Small intestine (tissue), 7 donors: ENCODE data around the gene MCF2L. TPM values are rescaled to one million over a fixed set of nuclear protein-coding genes. Genes with fewer than 3 reads are reported as not detected.
"Not testable (repeated sequence)": the region's sequence is repeated elsewhere in the genome, so short reads cannot be mapped to it uniquely, and the experiment has no call there.

Experiments
- DNase-seq, 2 donors: peaks; one replicate each; pipeline versions ENCODE4 v3.0.0 to v3.0.0-alpha.2; 2013
- FAIRE-seq: peaks from 2 replicates; lab custom pipeline; 2012; peaks lifted over from hg19 to GRCh38; lab: Jason Lieb, UNC
- H3K27ac ChIP-seq, 3 donors: one replicate each; pipeline ENCODE4 v1.5.1; 2013; ENCODE audit warnings: low read length in 2 of 3, mild to moderate bottlenecking in 2 of 3, control low read depth in 1 of 3, inconsistent platforms in 1 of 3, low read depth in 1 of 3, moderate library complexity in 1 of 3
- H3K27me3 ChIP-seq, 3 donors: one replicate each; pipeline ENCODE4 v1.6.1; 2013; ENCODE audit warnings: low read length in 3 of 3, inconsistent platforms in 1 of 3; ENCODE audit not compliant: control insufficient read depth in 3 of 3, insufficient read depth in 3 of 3
- H3K36me3 ChIP-seq, 3 donors: one replicate each; pipeline ENCODE4 v1.6.1; 2013; ENCODE audit warnings: low read length in 3 of 3, inconsistent platforms in 1 of 3, low read depth in 1 of 3, mild to moderate bottlenecking in 1 of 3, moderate library complexity in 1 of 3; ENCODE audit not compliant: control insufficient read depth in 3 of 3, insufficient read depth in 2 of 3
- H3K4me1 ChIP-seq, 3 donors: one replicate each; pipeline ENCODE4 v1.6.1; 2013; ENCODE audit warnings: low read length in 2 of 3, inconsistent platforms in 1 of 3, low read depth in 1 of 3, mild to moderate bottlenecking in 1 of 3, moderate library complexity in 1 of 3; ENCODE audit not compliant: control insufficient read depth in 3 of 3, insufficient read depth in 2 of 3
- H3K4me3 ChIP-seq, 3 donors: one replicate each; pipeline ENCODE4 v1.5.1; 2013; ENCODE audit warnings: low read length in 3 of 3, control low read depth in 1 of 3, inconsistent platforms in 1 of 3, low read depth in 1 of 3, mild to moderate bottlenecking in 1 of 3, moderate library complexity in 1 of 3
- H3K9me3 ChIP-seq, 2 donors: one replicate each; pipeline ENCODE4 v1.6.1; 2013; ENCODE audit warnings: low read depth in 1 of 2, low read length in 1 of 2; ENCODE audit not compliant: control insufficient read depth in 2 of 2, insufficient read depth in 1 of 2
- WGBS, 3 donors: extraction: QIAGEN DNeasy Blood & Tissue Kit; methylation state at CpG; one replicate each; pipeline ENCODE4 v1.1.7; 2013; 5-methylcytosine and 5-hydroxymethylcytosine counted together
- polyA plus RNA-seq, 4 donors: library from polyadenylated mRNA; stranded (reverse) in 3 of 4; unstranded in 1 of 4; fragments of 200-250 nt in 3 of 4; fragments of 120-200 nt in 1 of 4; gene quantifications; one replicate each; pipeline versions ENCODE4 v1.2.1 to v1.2.3, GENCODE V29; 2013
- donor health status: healthy with polysubstance abuse.
- donor health status: control.
- donor health status: control.
- donor health status: Bipolar disorder and iron deficiency.
- donor health status: healthy.

MCF2L gene
- polyA plus RNA-seq, 4 donors, result 12.2 to 37.1 (median 22.0) TPM

DNA sequence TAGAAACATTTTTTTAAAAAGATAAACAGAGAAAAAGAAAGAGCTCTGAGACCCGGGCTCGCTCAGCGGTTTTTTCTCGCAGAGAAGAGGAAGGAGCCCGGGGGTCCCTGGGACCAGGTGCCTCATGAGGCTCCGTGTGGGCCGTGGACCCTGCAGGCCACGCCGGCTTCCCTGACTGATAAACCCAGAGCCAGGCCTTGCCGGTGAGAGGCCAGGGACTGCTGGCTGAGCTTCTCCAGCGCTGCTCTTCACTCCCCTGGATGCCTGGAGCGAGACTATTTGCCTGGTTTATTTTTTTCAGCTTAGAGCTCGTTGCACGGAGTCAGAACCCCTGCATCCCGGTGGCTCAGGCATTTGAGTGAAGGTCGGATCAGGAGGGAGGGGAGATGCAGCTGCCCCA, 83.2 kb downstream of the MCF2L start:
- DNase-seq (no peak), FAIRE-seq (no peak)
- WGBS, 3 donors, result 84 to 90% (median 85%) methylated on average over 16 of the region's 16 CpGs
- no peak overlapping the region for H3K27ac ChIP-seq
- peaks cover 0 to 40% (median 0%) of the 10 kb centered on the region in 3 donors for H3K36me3 ChIP-seq
- no peaks in the 10 kb centered on the region for H3K4me1 ChIP-seq
- H3K9me3 ChIP-seq, result peaks cover 0 to 7% of the 10 kb centered on the region in 2 donors
- H3K4me3 ChIP-seq, result no peak overlapping the region
- H3K27me3 ChIP-seq, result no peaks in the 10 kb centered on the region

GRCh38 chr13:113052971-113053370, 84.0 kb downstream of the MCF2L start:
- no peak overlapping the region for H3K27ac ChIP-seq
- no peak overlapping the region for H3K4me3 ChIP-seq
- no peaks in the 10 kb centered on the region for H3K27me3 ChIP-seq
- 85 to 91% (median 89%) methylated on average over 13 of the region's 13 CpGs for WGBS, 3 donors
- DNase-seq (no peak), FAIRE-seq (no peak)
- H3K9me3 ChIP-seq, result peaks cover 0 to 11% of the 10 kb centered on the region in 2 donors
- no peaks in the 10 kb centered on the region for H3K4me1 ChIP-seq
- H3K36me3 ChIP-seq, result peaks cover 0 to 35% (median 0%) of the 10 kb centered on the region in 3 donors

GRCh38 chr13:113053376-113053775, 84.4 kb downstream of the MCF2L start:
- DNase-seq, result no peak
- FAIRE-seq, result no peak
- no peaks in the 10 kb centered on the region for H3K27me3 ChIP-seq

GRCh38 chr13:113053801-113054604, 85.0 kb downstream of the MCF2L start:
- Histone ChIP-seq H3K4me3 (no peak overlapping the region), H3K27ac (no peak overlapping the region), H3K9me3 (peaks cover 0 to 11% of the 10 kb centered on the region in 2 donors), H3K4me1 (no peaks in the 10 kb centered on the region), H3K27me3 (no peaks in the 10 kb centered on the region), H3K36me3 (peaks cover 0 to 32% (median 0%) of the 10 kb centered on the region in 3 donors)
- no peak for FAIRE-seq
- no peak for DNase-seq
- 83 to 87% (median 85%) methylated on average over 31 of the region's 31 CpGs for WGBS, 3 donors

More at GRCh38 chr13:113053376-113053775, 84.4 kb downstream of the MCF2L start:
- 89 to 91% (median 90%) methylated on average over 14 of the region's 14 CpGs for WGBS, 3 donors
- Histone ChIP-seq H3K4me3 (no peak overlapping the region), H3K4me1 (no peaks in the 10 kb centered on the region), H3K9me3 (peaks cover 0 to 11% of the 10 kb centered on the region in 2 donors), H3K36me3 (peaks cover 0 to 37% (median 0%) of the 10 kb centered on the region in 3 donors), H3K27ac (no peak overlapping the region)

DNA sequence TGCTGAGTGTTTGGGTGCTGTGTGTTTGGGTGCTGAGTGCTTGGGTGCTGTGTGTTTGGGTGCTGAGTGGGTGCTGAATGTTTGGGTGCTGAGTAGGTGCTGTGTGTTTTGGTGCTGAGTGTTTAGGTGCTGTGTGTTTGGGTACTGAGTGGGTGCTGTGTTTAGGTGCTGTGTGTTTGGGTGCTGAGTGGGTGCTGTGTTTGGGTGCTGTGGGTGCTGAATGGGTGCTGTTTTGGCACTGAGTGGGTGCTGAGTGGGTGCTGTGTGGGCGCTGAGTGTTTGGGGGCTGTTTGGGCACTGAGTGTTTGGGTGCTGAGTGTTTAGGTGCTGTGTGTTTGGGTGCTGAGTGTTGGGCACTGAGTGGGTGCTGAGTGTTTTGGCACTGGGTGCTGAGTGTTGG, 88.1 kb downstream of the MCF2L start:
- peaks cover 0 to 11% of the 10 kb centered on the region in 2 donors for H3K9me3 ChIP-seq
- peaks cover 0 to 39% (median 0%) of the 10 kb centered on the region in 3 donors for H3K36me3 ChIP-seq
- H3K4me1 ChIP-seq, result no peaks in the 10 kb centered on the region
- H3K27me3 ChIP-seq, result no peaks in the 10 kb centered on the region
- WGBS, 3 donors, result 89 to 100% (median 95%) methylated on average over 1 of the region's 1 CpG
- no peak overlapping the region for H3K4me3 ChIP-seq
- H3K27ac ChIP-seq, result no peak overlapping the region
- DNase-seq, result no peak
- FAIRE-seq, result no peak

- not testable (repeated sequence) for H3K27me3 ChIP-seq, DNase-seq, FAIRE-seq, H3K27ac ChIP-seq, H3K4me1 ChIP-seq, H3K4me3 ChIP-seq
- Histone ChIP-seq H3K9me3 (peaks cover 0 to 11% of the 10 kb centered on the region in 2 donors), H3K36me3 (peaks cover 0 to 34% (median 0%) of the 10 kb centered on the region in 3 donors)
- 95 to 98% (median 96%) methylated on average over 3 of the region's 3 CpGs for WGBS, 3 donors
Observed at GRCh38 chr13:113057559-113057958, 88.5 kb downstream of the MCF2L start.

GRCh38 chr13:113058129-113058987, 89.3 kb downstream of the MCF2L start:
- DNase-seq (no peak), FAIRE-seq (no peak)
- H3K4me1 ChIP-seq, result no peaks in the 10 kb centered on the region
- peaks cover 0 to 35% (median 0%) of the 10 kb centered on the region in 3 donors for H3K36me3 ChIP-seq
- H3K4me3 ChIP-seq, result no peak overlapping the region
- no peaks in the 10 kb centered on the region for H3K27me3 ChIP-seq
- H3K9me3 ChIP-seq, result peaks cover 0 to 11% of the 10 kb centered on the region in 2 donors
- WGBS, 3 donors, result 90 to 92% (median 92%) methylated on average over 21 of the region's 21 CpGs
- no peak overlapping the region for H3K27ac ChIP-seq
